GM12801 (cell line): ENCODE results near the gene DTNB.

ENCODE experiments used
- TF ChIP-seq, protein P1 (sequence below): IDR thresholded peaks from one replicate; pipeline ENCODE4 v1.5.1; 2011; ENCODE audit warnings: control low read depth; ENCODE audit not compliant: insufficient read length; ENCODE audit errors: extremely low read depth

Gene DTNB

DNA sequence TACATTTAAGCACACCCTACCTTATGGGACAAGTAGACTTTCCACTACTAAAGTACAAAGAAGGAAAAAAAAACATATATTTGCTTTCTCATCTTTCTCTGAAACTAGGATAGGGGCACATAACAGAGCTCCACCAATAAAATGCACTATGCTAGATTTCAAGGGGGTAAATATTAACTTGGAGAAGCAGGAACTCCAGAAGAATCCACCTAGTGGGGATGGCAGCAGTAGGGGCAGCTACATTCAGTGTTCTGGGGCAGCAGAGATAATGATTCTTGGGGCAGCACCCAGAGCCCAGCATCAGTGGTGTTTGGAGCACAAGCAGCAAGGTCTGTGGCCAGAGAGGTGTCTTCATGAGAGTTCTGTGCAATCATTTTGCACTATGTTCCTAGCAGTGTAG, 64.7 kb downstream of the DTNB start:
- TF ChIP-seq, protein P1, sequence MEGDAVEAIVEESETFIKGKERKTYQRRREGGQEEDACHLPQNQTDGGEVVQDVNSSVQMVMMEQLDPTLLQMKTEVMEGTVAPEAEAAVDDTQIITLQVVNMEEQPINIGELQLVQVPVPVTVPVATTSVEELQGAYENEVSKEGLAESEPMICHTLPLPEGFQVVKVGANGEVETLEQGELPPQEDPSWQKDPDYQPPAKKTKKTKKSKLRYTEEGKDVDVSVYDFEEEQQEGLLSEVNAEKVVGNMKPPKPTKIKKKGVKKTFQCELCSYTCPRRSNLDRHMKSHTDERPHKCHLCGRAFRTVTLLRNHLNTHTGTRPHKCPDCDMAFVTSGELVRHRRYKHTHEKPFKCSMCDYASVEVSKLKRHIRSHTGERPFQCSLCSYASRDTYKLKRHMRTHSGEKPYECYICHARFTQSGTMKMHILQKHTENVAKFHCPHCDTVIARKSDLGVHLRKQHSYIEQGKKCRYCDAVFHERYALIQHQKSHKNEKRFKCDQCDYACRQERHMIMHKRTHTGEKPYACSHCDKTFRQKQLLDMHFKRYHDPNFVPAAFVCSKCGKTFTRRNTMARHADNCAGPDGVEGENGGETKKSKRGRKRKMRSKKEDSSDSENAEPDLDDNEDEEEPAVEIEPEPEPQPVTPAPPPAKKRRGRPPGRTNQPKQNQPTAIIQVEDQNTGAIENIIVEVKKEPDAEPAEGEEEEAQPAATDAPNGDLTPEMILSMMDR: no peak

DNA sequence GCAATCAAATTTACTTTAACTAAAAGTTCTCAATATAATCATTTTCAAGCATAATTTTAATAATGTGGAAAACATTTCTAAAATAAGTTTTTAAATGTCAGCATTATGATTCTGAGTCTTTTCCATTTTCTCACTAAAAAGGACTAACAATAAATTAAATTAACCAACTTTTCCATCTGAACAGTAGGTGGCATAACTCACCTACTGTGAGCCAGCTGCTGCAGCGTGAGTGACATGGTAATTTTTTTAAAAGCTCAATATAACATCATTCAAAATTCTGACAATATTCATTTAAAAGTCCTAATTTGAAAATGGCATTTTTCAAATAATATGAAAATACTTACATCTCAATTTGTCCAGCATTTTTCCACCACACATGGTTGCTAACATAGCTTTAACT, 66.5 kb downstream of the DTNB start:
- TF ChIP-seq, protein P1: no peak

DNA sequence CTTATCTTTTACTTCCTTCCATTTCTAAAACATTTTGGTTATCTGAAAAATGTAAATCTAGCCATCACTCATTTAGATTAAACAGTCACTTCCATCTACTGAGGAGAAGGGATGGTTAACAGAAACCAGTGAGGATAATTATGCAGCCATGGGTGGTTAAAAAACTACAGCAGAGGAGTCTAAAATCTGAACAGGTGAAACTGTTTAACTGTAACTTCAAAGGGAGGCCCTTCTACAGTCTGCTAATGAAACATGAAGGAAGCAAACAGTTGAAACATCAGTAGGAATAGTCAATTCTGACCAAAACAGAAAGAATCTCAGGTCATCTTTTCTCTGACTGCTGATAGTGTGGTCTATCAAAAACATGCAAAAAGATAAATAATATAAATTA, 71.0 kb downstream of the DTNB start:
- TF ChIP-seq, protein P1: no peak

DNA sequence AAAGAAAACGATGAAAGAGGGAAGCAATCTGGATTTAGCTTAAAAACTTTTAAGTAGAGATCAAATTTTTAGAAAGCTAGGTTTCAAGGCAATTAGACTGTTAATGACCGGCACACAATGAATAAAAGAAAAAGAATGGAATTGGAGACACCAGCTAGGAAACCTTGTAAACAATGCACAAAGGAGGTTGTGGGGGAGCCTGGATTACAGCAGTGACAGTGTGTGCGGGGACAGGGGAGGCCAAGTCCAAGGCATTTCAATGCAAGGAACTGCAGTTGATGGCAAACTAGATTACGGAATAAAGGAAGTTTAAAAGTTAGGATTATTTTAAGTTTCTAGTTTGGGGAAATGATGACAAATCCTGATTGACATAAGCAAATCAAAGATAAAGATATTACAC, 74.5 kb downstream of the DTNB start:
- TF ChIP-seq, protein P1: no peak

DNA sequence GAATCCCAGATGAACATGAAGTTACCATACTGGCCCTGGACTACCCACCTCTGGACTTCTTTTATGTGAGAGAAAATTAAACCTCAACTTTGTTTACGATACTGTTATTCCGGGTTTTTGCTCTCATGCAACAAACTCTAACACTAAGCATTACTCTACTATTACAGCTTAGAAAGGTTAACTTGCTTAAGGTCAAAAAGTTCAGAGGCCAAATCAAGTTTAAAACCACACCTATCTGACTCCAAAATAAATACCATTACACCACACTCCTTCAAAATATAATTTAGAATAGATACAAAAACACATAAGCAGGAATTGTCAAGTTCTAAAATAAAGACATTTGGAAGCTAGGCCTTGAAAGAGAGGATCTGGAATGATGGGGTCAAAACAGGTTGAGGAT, 75.0 kb downstream of the DTNB start:
- TF ChIP-seq, protein P1: no peak

DNA sequence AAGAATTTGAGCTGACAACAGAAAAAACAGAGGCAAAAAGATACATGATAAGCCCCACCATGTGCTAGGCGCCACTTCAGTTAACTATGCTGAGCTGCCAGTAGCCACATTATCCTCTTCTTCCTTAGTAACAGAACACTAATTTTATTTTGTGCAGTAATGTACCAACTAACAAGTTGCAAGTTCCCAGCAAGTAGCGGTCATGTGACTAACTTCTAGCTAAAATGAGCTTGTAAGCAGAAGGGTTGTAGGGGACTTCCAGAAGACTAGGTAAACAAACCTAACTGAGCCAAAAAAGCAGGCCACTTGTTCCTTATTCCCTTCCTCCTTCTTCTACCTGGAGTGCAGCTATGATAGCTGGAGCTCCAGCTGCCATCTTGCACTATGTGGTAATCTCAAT, 75.5 kb downstream of the DTNB start:
- TF ChIP-seq, protein P1: no peak

DNA sequence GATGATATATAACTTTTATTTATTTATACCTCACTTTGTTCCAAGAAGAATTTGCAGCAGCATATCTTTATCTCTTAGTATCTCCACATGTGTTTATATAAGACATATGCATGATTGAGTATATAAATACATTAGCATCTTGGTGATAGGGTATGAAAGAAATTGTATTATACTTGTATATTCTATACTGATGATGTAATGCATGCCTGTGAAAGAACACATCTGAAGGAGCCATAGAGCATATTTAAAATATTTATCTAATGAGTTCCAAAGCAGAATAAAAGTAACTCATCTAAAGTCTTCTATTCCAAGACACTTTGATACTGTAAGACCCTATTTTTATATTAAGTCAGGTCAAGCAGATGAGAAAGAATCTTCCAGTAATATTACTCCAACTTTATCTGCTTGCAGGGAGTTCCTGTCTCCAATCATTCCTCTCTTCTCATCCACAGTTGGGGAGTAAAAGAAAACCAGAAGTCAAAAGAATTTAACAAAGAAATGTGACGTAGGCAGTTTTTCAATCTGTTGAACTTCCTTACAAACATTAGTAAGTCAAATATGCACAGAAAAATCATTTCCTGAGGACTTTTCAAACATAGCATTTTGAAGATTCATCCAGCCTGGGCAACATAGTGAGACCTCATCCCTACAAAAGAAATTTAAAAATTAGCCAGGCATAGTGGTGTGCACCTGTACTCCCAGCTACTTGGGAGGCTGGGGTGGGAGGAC, 76.7 kb downstream of the DTNB start:
- TF ChIP-seq, protein P1: no peak
